GM19395 (cell line): ENCODE results near the gene RASGRF1.

Experiments
- ATAC-seq: cut with Tn5 transposase; IDR thresholded peaks from one replicate; pipeline ENCODE4 v1.9.1; 2021; ENCODE audit warnings: mild to moderate bottlenecking, moderate library complexity; ENCODE audit not compliant: unreplicated experiment

The RASGRF1 gene

DNA sequence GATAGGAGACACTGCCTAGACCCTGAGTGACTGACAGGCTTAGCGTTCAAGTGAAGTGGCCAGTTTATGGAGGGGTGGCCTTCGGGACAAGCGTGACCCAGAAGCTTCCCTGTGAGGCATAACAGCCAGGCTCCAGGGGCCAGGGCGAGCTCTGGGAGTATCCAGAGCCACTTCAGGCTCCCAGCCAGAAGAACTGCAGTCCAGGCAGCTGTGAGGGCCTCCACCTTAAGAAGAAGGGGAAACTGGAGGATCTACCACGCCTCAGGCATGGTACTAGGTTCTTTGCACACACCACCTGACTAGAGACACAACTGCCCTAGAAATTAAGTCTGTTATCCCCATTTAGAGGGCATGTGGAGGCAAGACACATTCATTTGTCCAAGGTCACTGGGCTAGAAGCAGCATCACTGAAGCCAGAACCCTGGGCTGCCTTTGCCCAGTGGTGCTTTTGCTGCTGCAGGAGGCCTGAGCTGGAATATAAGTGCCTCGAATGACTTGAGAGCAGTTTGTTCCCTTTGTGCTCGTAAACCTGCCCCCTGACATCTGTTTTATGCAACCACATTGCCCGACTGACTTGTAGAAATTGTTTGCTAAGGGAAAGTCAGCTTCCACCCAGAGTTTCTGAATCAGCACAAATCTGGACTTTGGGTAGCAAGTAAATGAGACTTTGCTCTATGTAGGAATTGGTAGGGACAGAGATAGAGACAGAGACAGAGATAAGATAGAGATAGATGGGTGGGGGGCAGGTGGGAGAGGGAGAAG is 23.3 kb downstream of the RASGRF1 start:
- no peak for ATAC-seq

DNA sequence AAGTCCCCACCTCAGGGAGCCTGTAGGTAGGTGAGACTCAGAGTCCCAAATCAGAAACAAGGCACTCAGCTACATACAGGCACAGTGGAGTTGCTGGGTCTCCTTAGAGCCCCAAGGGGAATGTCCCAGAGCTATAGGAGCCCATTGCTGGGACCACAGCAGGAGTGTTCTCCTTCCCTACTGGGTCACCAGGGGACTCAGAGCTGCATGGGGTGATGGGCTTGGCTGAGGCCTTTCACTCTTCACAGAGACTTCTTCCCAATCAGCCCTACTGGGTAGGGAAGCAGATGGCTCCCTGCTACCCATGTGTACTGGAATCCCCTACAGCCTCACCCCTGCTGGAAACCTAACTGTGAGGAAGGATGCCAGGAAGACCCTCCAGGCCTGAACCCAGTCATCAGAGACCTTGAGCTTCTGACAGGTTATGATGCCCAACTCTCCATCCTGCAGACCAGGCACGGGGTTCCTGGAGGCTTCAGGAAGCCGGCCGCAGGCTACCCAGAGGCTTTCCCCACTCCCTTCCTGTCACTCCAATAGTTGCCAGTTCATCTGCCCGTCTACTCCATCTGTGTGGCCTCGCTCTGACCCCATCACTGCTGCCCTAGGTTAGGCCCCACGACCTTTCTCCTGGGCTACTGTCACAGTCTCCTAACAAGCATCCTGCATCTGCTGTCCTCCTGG is 24.0 kb downstream of the RASGRF1 start:
- no peak for ATAC-seq

DNA sequence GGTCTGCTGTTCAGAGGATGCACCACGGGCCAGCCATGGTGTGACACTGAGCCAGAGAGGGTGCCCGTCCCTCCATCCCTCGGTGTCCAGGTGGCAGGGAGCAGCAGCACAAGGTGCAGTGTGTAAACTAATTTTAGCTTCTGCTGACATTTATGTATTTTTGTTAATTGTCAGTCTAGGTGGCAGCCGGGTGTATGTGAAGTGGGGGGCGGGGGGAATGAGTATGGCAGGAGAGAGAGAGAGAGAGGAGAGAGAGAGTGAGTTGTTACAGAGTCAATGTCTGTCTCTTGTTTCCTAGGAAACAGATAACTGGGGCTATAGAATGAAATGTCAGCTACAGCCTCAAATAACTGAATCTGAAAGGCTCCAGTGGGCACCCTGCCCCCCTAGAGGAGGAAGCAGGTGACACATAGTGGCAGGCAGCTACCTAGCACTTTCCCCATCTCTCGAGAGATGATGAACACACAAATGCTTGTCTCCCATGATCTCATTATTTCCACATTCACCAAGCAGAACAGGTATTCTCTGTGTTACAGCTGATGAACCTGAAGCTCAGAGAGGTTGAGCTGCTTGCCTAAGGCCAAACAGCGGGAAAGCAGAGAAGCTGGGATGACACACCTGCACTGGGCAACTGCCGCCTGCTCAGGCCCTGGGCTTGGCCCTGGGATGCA is 24.7 kb downstream of the RASGRF1 start:
- ATAC-seq = no peak

DNA sequence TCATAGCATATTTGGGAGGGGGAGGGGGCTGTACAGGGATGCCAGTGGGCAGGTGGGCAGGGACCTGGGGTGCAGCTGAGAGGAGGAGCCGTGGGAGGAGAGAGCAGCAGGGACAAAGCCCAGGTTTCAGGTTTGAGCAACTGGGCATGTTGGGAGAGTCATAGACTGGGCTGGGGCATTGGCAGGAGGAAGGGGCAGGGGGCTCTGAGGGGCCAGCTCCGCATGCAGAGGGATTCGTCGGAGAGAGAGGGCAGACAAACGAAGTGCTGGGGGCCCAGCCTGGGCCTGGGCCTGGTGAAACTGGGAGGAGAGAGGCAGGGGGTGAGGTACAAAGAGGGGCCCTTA is 25.2 kb downstream of the RASGRF1 start:
- ATAC-seq = no peak

DNA sequence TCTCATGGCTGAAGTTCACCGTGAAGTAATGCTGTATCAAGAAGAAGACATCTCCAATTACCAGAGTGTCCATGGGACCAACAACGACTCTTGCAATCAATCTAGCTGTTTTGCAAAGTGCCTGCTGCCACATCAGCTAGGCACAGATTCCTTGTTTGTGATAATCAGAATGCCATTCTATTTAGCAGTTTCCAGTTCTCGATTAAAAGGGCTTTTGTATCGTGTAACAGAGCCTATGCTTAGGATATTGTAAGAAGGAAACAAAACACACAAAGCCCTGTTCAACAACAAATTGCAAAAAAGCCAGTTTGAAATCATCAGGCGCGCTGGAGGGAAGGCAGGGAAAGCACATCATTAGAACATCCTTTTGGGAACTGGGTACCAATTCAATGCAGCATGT is 26.1 kb downstream of the RASGRF1 start:
- ATAC-seq = no peak

DNA sequence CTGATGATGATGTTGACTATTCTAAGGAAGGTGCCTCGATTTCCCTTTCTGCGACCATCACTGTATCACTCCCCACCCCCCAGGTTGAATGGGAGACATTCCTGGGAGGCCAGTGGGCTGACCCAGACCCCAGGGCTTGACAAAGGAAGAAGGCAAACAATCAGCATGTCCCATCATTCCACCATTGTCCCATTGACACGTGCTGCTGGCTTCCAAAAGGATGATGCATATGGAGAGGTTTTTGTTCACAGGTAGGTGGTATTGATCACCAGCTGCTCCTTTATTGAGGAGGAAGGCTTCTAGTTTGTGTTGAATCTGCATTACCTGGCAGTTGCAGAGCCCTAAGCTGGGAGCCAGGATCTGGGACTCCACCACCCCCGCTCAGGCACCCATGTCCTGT is 30.4 kb downstream of the RASGRF1 start:
- ATAC-seq = no peak

DNA sequence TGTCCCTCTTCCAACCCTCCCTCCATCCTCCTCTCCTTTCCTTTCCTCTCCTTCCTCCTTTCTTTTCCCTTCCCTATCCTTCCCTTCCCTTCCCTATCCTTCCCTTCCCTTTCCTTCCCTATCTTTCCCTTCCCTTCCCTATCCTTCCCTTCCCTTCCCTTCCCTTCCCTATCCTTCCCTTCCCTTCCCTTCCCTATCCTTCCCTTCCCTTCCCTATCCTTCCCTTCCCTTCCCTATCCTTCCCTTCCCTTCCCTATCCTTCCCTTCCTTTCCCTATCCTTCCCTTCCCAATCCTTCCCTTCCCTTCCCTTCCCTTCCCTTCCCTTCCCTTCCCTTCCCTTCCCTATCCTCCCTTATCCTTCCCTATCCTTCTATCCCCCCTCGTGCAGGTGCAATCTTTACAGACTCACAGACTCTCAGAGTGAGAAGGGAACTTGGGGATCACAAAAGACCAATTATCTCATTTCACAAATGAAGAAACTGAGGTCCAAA is 31.5 kb downstream of the RASGRF1 start:
- no peak for ATAC-seq

DNA sequence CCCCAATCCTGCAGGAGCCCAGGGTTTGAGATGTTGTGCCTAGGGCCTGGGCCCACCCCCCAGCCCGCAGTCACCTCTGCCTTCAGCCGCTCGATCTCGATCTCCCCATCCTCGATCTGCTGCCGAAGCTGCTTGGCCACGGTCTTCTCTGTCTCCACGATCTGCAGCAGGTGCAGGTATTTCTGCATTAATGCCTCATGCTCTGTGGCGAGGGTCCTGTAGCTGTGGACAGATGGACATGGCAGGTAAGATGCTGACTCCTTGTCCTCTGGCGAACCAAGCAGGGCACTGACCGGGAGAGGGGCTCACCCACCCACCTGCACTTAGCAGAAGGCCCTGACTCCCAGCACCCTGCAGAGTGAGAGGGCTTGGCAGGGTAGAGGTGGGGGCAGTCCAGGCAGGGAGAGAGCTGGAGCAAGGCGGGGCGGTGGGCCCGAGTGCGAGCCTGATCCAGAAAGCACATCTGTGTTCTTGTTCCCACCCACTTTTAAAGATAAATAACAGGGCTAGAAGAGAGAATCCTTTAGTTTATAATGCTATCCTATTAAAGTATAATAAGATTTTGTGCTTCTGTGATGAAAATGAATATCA is 32.2 kb downstream of the RASGRF1 start:
- no peak for ATAC-seq

DNA sequence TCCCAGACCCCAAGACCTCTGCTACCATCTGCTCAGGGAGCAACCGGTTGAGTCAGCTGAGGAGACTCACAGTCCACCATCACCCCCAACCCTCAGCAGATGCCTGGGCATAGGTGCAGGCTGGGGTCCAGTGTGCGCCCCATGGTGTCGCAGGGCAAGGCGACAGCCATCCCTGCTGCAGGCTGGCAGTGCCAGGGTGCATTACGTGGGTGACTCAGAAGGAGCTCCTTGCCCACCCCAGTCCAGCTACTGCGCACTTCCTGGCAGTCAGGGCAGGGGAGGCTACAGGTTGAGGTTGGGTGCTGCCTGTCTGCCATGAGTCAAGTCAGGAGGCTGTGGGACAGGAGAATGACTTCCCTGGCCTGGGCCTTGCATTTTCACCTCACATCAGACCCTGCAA is 33.5 kb downstream of the RASGRF1 start:
- no peak for ATAC-seq

DNA sequence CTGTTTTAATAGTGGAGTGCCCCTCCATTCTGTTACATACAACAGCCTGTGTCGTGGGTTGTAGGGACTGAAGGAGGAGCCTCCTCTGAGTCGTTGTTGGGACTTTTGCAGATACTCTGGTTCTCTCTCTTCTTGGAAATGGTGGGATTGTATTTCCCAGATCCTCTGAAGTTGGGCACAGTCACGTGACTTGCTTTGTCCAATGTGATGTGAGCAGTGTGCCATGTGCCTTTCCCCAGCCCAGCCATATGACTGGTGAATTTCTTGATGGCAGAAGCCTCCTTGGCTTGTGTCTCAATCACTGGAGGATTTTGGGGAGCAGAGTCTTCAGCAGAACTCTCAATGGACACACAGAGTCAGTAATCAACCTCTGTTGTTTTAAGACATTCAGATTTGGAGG is 36.2 kb downstream of the RASGRF1 start:
- no peak for ATAC-seq

DNA sequence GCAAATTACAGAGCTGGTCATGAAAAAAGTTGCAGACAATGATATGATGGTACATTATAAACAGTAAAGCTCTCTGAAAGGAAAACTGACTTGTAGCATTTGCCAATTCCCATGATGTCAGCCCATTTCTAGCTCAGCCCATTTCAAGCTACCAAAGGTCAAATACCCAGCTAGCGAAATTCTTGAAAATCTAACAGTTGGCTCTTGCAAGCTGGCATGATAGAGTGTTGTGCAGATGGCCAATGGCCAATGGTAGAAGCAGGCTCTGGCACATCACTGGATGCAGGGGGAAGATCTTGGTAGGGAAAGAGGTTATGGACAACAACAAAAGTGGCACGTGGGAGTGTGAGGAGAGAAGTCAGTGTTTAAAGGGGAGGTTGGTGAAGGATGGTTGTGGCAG is 36.7 kb downstream of the RASGRF1 start:
- ATAC-seq = no peak

DNA sequence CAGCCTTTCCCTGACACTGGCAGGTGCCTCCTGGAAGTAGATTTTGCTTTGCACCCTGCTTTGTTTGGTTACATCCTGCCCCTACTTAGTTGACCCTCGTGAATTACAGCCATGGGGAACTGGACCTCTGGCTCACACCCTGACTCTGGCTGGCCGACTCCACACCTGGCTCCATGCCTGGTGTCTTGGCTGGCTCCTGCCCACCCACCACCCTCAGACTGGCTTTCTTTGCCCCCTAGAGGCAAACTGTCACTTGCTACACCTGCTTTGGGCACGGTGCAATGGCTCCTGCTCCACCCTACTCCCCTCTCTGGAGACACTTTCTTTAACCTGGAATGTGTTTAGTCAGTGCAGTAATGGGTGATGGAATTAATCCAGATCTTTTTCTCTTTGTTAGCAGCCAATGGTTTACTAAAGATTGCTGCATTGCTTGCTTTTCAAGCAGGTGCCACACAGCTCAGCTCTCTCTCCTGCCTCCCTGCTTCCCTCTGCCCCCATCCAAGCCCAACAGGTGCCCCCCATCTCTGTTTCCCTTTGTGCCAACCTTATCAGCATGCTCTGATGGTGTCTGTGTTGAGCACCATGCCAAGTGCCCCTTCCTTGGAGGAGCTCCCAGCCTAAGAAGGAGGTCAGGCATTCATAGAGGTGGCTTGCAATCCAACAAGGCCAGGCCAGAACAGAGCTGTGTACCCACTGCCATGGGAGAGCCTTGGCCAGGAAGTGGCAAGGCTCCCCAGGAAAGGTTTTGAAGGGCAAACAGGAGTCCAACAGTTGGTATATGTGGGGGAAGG is 38.4 kb downstream of the RASGRF1 start:
- ATAC-seq = no peak

DNA sequence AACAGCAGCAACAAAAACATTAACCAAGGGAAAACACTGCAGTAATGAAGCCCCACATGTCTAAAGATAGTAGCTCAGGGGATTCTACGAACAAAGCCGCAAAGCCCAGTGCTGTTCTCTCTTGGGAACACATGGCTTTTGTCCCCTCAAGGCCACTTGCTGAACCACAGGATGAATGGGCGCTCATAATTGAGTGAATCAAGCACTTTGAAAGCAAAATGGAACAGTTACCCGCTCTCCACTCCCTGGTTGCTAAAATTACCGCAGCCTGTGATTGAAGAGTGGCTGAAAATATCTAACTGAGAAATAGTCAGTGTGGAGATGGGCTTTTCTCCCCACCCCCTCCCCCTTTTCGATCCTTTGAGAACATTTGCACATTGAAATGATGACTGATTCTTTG is 39.6 kb downstream of the RASGRF1 start:
- no peak for ATAC-seq

DNA sequence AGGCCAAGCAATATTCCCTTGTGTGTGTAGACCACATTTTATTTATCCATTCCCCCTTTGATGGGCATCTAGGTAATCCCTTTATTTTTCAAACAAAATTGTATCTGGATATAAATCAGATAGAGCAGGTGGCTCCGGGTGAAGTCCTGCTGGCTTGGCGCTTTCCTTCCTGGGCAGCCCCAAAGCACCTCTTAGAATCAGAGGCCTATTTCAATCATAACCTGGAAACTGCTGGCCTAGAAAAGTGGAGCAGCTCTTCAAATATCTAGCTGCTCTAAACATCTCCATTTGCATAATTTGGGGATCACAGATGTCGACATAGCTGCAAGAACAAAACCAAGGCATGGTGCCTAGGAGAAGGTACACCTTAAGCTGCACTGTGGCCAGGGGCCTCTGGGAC is 40.2 kb downstream of the RASGRF1 start:
- ATAC-seq = no peak

DNA sequence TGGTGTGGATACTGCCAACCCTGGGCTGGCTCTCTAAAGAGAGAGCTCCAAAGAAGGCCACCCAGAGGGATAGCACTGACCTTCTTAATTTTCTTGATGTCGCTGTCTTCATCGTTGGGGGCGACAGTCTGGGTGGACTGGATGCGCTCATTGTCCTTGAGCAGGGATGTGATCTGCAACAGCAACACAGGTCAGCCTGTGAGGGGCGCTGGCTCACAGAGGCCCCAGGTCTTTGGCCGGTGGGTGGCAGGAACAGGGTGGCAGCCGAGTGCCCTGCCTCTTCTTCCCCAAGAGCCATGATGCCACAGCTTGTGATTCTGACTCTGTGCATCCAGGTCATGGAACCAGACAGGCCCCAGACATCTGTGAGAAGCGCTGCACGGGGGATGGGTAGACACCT is 41.2 kb downstream of the RASGRF1 start:
- ATAC-seq = no peak

DNA sequence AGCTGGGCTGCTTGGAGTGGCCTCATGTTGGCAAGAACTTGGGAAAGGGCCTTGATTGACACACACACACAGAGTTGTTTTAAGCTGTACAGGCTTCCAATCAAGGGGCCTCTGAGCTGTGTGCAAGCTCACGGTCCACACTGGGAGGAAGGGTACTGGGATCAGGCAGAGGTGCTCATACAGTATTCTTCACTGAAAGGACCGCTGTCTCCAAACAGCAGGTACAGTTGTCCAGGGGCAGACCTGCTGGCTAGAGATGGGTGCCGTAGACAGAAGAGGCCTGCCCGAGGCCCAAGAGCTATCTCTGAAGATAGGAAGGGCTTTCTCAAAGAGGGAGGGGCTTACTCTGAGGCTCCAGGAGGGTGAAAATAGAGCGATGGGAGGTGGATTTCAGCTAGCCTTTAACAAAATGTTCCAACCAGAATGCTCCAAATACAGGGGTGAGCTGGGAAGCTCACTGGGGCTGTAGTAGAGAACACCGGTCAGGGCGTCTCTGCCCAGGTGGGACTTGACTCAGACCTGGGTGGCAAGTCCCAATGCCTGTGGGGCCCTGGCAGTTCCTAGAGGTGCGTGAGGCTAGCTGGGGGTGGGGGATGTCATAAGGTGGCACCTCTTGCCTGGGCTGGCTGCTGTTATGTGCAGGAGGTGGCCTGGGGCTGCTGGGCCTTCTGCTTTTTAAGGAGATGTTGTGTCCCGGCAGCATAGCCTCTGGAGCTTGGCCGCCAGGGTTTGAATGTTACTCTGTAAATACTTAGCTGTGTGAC is 42.7 kb downstream of the RASGRF1 start:
- ATAC-seq = no peak

DNA sequence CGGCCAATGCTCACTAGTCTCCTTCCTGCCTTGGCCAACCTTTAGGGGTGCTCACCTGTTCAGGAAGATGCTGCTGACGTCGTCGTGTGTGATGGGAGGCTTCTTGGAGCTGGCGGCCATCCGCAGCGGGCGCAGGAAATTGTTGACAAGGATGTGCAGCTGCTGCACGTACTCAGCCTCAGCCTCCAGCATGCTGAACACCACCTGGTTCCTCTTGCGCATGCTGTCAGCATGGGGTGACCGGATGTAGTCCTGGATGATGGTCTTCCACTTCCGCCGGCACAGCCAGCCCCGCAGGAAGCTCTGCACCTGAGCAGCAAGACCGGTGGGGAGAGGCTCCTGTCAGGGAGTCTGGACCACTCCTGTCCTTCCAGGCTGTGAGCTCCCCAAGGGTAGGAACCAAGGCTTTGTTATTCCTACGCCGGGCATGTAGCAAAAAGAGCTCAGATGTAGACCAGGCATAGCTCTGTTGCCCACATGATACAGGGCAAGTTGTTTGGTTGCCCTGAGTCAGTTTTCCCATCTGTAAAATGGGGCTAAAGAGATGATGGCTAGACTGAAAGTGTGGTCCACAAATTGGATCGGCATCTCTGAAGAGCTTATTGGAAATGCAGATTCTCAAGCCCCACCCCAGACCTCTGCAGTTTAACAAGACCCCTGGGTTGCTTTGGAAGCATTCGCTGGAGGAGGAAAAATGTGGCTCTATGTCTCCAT is 43.7 kb downstream of the RASGRF1 start:
- ATAC-seq = no peak

DNA sequence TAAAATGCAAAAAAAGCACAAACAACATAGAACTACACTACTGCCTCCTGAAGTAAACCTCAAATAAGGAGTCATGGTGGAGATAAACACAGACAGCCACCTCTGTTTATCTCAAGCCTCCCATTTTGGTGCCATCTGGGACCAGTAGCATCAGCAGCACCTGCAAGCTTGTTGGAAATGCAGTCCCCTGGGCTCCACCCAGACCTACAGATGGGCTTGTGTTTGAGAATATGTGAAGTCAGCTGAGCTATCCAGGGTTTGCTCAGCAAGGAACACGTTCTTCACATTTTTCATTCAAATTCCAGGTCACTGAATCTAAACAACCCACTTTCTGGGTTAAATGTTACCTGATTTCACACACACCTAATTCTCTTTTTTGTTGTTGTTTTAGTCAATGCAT is 45.5 kb downstream of the RASGRF1 start:
- ATAC-seq = no peak

DNA sequence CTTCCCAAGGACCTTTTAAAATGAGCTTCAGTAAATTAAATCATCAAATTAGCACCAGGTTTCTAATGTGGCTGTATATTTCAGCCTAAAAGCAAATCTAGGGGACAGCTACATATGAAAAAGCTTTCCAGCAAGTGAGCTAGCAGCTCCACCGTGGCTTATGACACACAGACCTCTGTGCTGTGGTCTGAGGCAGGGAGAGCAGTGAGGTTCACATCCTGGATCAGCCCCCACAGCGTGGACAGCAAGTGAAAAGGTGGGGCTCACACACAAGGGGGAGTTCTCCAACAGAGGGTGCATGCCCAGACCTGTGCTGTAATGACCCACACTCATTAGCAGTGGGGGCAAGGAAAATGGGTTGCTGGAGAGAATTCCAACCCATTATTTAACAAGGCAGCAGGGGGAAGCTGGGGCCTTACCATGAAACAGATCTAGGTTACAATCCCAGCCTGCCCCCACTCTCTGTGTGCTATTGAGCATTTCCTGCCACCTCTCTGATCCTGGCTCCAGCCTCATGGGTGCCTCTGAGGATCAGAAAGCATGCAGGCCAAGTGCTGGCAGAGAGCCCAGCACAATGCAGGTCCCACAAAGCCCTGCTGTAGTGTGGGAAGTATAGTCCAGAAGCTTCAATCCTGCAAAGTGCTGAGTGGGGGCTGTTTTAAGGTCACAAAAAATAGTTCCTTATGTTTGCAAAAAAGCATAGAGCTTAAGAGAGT is 48.2 kb downstream of the RASGRF1 start:
- no peak for ATAC-seq
